Endothelial cell of umbilical vein (primary cell): ENCODE measurements around the gene DYNC1LI1. TPM values are rescaled to one million over a fixed set of nuclear protein-coding genes. Genes with fewer than 3 reads are reported as not detected.

Experiments
- BruUV-seq: library from RNA; stranded (reverse); fragments of 400-500 nt; replicated peaks from 2 replicates; lab custom pipeline; 2021; lab: Mats Ljungman, UMichigan
- CTCF ChIA-PET: fragments of 300-600, 350-600 bp; sonication (Branson Sonifier 250); formaldehyde crosslinking; loops from one replicate; lab custom pipeline; 2021; ENCODE audit warnings: antibody characterized with exemption, inconsistent platforms; lab: Charles Lee
- POLR2A ChIA-PET: fragments of 300-600, 350-600 bp; sonication (Branson Sonifier 250); formaldehyde crosslinking; loops from one replicate; lab custom pipeline; 2021; ENCODE audit warnings: antibody characterized with exemption, inconsistent platforms; lab: Charles Lee
- DNase-seq: peaks from one replicate; pipeline ENCODE4 v3.0.0-alpha.2; 2011; ENCODE audit warnings: low read depth, low spot score
- FAIRE-seq: peaks from 2 replicates; lab custom pipeline; 2011; peaks lifted over from hg19 to GRCh38; lab: Jason Lieb, UNC
- H2AFZ ChIP-seq: 2 replicates; pipeline ENCODE4 v1.6.0; 2012; ENCODE audit warnings: low read depth, low read length, control low read depth, inconsistent platforms
- H3K27ac ChIP-seq: 2 replicates; pipeline ENCODE4 v1.5.1; 2011; ENCODE audit warnings: low read depth, mild to moderate bottlenecking, control low read depth, low read length, moderate library complexity; ENCODE audit not compliant: insufficient read depth
- H3K27me3 ChIP-seq, 2 experiments: 2 replicates each; pipeline versions ENCODE4 v1.6.0 to v1.6.1; 2011; ENCODE audit warnings: low read length in 2 of 2, mixed read lengths in 1 of 2; ENCODE audit not compliant: control insufficient read depth in 2 of 2, insufficient read depth in 2 of 2
- H3K36me3 ChIP-seq, 2 experiments: 2 replicates in 1 of 2; 3 replicates in 1 of 2; pipeline ENCODE4 v1.5.1; 2011; ENCODE audit warnings: low read length in 2 of 2, mild to moderate bottlenecking in 1 of 2, moderate library complexity in 1 of 2; ENCODE audit not compliant: control insufficient read depth in 2 of 2, insufficient read depth in 2 of 2; ENCODE audit errors: extremely low read depth in 1 of 2
- H3K4me1 ChIP-seq: 3 replicates; pipeline ENCODE4 v1.5.1; 2011; ENCODE audit warnings: mild to moderate bottlenecking, low read length; ENCODE audit not compliant: control insufficient read depth, insufficient read depth; ENCODE audit errors: extremely low read depth
- H3K4me2 ChIP-seq: 2 replicates; pipeline ENCODE4 v1.6.1; 2011; ENCODE audit warnings: low read length, control low read depth, mixed read lengths; ENCODE audit not compliant: insufficient read depth
- H3K4me3 ChIP-seq, 3 experiments: fragments of 200-600 bp in 1 of 3; sonication (generic), shearing (Covaris generic) in 1 of 3; replicated peaks in 1 of 3; 2 replicates each; pipeline ENCODE4 v1.5.1; 2011 to 2016; ENCODE audit warnings: control low read depth in 3 of 3, low read length in 3 of 3, mild to moderate bottlenecking in 2 of 3, inconsistent platforms in 1 of 3, low read depth in 1 of 3, moderate library complexity in 1 of 3; ENCODE audit not compliant: insufficient read depth in 1 of 3
- H3K79me2 ChIP-seq: 2 replicates; pipeline ENCODE4 v1.6.0; 2012; ENCODE audit warnings: low read length, inconsistent platforms; ENCODE audit not compliant: control insufficient read depth, insufficient read depth
- H3K9ac ChIP-seq: replicated peaks from 2 replicates; pipeline ENCODE3; 2011; ENCODE audit warnings: low read length, control low read depth; ENCODE audit not compliant: insufficient read depth; ENCODE audit errors: extremely low read depth
- H3K9me1 ChIP-seq: replicated peaks from 3 replicates; pipeline ENCODE4 v1.6.0; 2011; ENCODE audit warnings: mild to moderate bottlenecking, low read length; ENCODE audit not compliant: control insufficient read depth, insufficient read depth; ENCODE audit errors: extremely low read depth
- H3K9me3 ChIP-seq: replicated peaks from 2 replicates; pipeline ENCODE4 v1.5.1; 2012; ENCODE audit warnings: low read length, inconsistent platforms; ENCODE audit not compliant: control insufficient read depth, insufficient read depth
- H4K20me1 ChIP-seq: replicated peaks from 2 replicates; pipeline ENCODE3; 2011; ENCODE audit warnings: mild to moderate bottlenecking, low read length; ENCODE audit not compliant: control insufficient read depth, insufficient read depth; ENCODE audit errors: extremely low read depth
- CTCF ChIP-seq, 2 donors: IDR thresholded peaks; 1 replicate in 1 of 2; 2 replicates in 1 of 2; pipeline ENCODE4 v1.5.1; 2011; ENCODE audit warnings: low read length in 2 of 2, mild to moderate bottlenecking in 2 of 2, moderate library complexity in 2 of 2, control low read depth in 1 of 2, inconsistent platforms in 1 of 2, low read depth in 1 of 2; ENCODE audit not compliant: insufficient read depth in 1 of 2; ENCODE audit errors: extremely low read depth in 1 of 2
- EZH2 ChIP-seq: IDR thresholded peaks from 2 replicates; pipeline ENCODE4 v1.6.1; 2012; ENCODE audit warnings: borderline replicate concordance, low read depth, mild to moderate bottlenecking, moderate library complexity, low read length, inconsistent platforms; ENCODE audit not compliant: severe bottlenecking
- FOS ChIP-seq: IDR thresholded peaks from 2 replicates; pipeline ENCODE4 v1.6.1; 2011; ENCODE audit warnings: mild to moderate bottlenecking, low read length, moderate library complexity, borderline replicate concordance; ENCODE audit not compliant: insufficient read depth
- GATA2 ChIP-seq: IDR thresholded peaks from 2 replicates; pipeline ENCODE4 v1.7.0; 2011; ENCODE audit warnings: low read depth, mild to moderate bottlenecking, moderate library complexity, mixed read lengths, low read length; ENCODE audit not compliant: insufficient read length, insufficient read depth
- JUN ChIP-seq: IDR thresholded peaks from 2 replicates; pipeline ENCODE4 v1.6.1; 2011; ENCODE audit warnings: borderline replicate concordance, low read depth; ENCODE audit not compliant: insufficient read length, insufficient read depth
- MYC ChIP-seq: IDR thresholded peaks from one replicate; pipeline ENCODE4 v1.6.1; 2011; ENCODE audit warnings: mild to moderate bottlenecking, low read depth, low read length
- POLR2A ChIP-seq: IDR thresholded peaks from 2 replicates; pipeline ENCODE4 v1.6.1; 2012; ENCODE audit warnings: low read depth, mild to moderate bottlenecking, control low read depth, low read length
- POLR2AphosphoS5 ChIP-seq: IDR thresholded peaks from 2 replicates; pipeline ENCODE4 v1.6.1; 2012; ENCODE audit warnings: low read depth, mild to moderate bottlenecking, control low read depth, low read length, moderate library complexity; ENCODE audit not compliant: insufficient read depth
- dilution Hi-C: fragments of 300-500 bp; cut with MboI; formaldehyde crosslinking; loops from one replicate; pipeline ENCODE4 v1.15.0; 2019; ENCODE audit warnings: low sequenced_read_pairs; ENCODE audit not compliant: extremely low pct_ligation_motif_present
- intact Hi-C: fragments of 100-400 bp; cut with micrococcal nuclease; formaldehyde crosslinking; loops from one replicate; pipeline ENCODE4 v1.10.0; 2022
- polyA plus RNA-seq, 4 experiments: library from polyadenylated mRNA; depleted of rRNA in 3 of 4; stranded (reverse) in 3 of 4; unstranded in 1 of 4; fragments of >200 nt; gene quantifications; 2 replicates each; pipeline versions ENCODE4 v1.2.1 to v1.2.3, GENCODE V29; 2011 to 2012; ENCODE audit warnings: missing spikeins in 1 of 4
- total RNA-seq: library from RNA; stranded (reverse); gene quantifications from 2 replicates; pipeline ENCODE4 v1.2.3, GENCODE V29; 2021
- TF ChIP-seq, protein P1 (sequence below): IDR thresholded peaks from 2 replicates; pipeline ENCODE4 v1.6.1; 2011; ENCODE audit not compliant: insufficient read depth, insufficient read length

DYNC1LI1 gene
- total and polyA plus RNA-seq, 2 donors (not counting 3 experiments of a cell fraction or from before 2014, with no cell fraction given), result 14.9 to 47.6 TPM

- Histone ChIP-seq H3K27me3 (no peaks in the 10 kb centered on the region), H3K36me3 (no peaks in the 10 kb centered on the region), H3K4me2 (peak overlapping the region; percentile 62), H3K27ac (no peak overlapping the region), H4K20me1 (no peaks in the 10 kb centered on the region), H3K4me3 (peak overlapping the region in 1 of 3 experiments; percentile 20), H3K4me1 (peaks cover 19% of the 10 kb centered on the region), H2AFZ (no peak overlapping the region), H3K9ac (no peak overlapping the region), H3K9me3 (no peaks in the 10 kb centered on the region), H3K9me1 (no peaks in the 10 kb centered on the region), H3K79me2 (peaks cover 37% of the 10 kb centered on the region)
- intact Hi-C loops (no loop called here), dilution Hi-C loops (no loop called here)
- CTCF ChIA-PET, result interaction anchor here (1.4 to 3.9 kb wide), 2 partner anchors 11 to 32 kb away, joined by 5 to 13 read pairs; no protein-coding TSS in a partner anchor
- no TSS peak for BruUV-seq
- peak; percentile 39 for DNase-seq
- no peak for TF ChIP-seq CTCF (IDR thresholded peaks at IDR 0.05; ENCODE audit: extremely low read depth in 1 of 2, insufficient read depth in 1 of 2, low read depth in 1 of 2, low read length in 2 of 2)
- TF ChIP-seq EZH2, result no peak
- TF ChIP-seq GATA2, result no peak
- no peak for TF ChIP-seq POLR2AphosphoS5
- no peak for TF ChIP-seq MYC
- TF ChIP-seq POLR2A, result no peak
- TF ChIP-seq FOS, result no peak
- TF ChIP-seq JUN, result no peak
- TF ChIP-seq, protein P1, sequence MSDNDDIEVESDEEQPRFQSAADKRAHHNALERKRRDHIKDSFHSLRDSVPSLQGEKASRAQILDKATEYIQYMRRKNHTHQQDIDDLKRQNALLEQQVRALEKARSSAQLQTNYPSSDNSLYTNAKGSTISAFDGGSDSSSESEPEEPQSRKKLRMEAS, result no peak
- no peak for FAIRE-seq
- POLR2A ChIA-PET, result no interaction called here
Measured at GRCh38 chr3:32500231-32500630, 70.4 kb downstream of the DYNC1LI1 start.
